GM19324 (cell line): Measurements from ENCODE around the gene COL27A1.

ENCODE experiments used
- ATAC-seq: cut with Tn5 transposase; IDR thresholded peaks from one replicate; pipeline ENCODE4 v1.9.1; 2021; ENCODE audit warnings: mild to moderate bottlenecking, moderate library complexity; ENCODE audit not compliant: unreplicated experiment, low FRiP score

COL27A1 gene

DNA sequence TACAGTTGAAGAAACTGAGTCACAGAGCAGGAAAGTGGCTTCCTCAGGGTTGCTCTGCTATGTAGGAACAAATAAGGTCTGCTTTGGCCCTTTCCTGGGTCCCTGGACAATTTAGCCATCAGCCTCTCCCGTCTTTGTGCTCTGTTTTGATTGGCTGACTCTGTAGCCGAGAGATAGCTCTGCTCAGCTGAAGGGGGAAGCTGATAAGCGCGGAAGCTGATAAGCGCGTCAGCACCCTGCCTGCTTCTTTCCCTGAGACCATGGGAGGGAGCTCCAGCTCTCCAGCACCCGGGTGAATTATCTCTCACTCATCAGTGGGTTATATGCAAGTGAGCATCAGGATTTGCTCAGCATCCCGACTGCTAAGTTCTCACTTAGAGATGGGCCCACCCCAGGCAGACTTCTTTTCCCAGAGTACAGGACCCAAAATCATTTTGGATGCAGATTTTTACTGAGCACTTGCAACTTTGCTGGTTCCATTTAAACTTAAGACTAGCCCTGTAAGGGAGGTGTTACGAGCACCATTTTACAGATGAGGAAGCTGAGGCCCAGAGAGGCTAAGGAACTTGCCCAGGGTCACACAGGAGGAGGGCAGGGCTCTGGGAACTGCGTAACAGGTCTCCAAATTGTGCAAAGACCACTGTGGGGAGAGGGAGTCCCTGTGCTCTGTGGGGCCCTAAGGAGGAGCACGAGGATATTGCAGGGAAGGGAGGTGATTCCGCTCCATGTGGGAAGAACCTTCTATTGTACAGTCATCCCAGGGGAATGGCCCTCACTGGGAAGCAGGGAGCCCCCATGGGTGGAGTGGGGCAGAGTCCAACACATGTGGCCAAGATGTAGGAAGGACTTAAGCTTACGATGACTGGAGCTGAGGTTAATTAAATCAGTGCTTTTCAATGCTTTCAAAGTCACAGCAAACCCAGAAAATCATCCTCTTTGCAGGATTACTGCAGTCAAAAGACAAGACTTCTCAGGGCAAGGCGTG lies 83.8 kb downstream of the COL27A1 start:
- no peak for ATAC-seq

- ATAC-seq, result no peak
These were observed 84.9 kb downstream of the COL27A1 start for GRCh38 chr9:114240216-114240615.

GRCh38 chr9:114240647-114241558 lies 85.6 kb downstream of the COL27A1 start:
- no peak for ATAC-seq

DNA sequence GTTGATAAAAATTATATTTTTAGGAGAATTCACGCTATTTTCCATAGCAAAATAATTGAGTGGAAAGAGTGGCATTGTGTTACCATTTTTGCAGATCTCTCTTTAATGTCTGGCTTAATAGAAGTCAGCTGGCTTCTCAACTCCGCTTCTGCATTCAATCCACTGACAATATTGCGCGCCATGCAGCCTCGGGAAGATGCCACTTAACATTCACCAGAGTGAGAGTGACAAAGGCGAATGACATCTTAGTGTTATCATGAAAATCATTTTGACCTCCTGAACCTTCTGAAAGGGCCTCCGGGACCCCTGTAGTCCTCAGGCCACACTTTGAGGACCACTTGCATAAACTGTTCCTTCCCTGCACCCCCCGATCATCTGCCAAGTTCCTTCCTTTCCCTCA lies 87.5 kb downstream of the COL27A1 start:
- no peak for ATAC-seq

GRCh38 chr9:114243240-114243639 lies 87.9 kb downstream of the COL27A1 start:
- no peak for ATAC-seq

GRCh38 chr9:114244570-114244969 lies 89.2 kb downstream of the COL27A1 start:
- ATAC-seq, result no peak

GRCh38 chr9:114246558-114246957 lies 91.2 kb downstream of the COL27A1 start:
- no peak for ATAC-seq

DNA sequence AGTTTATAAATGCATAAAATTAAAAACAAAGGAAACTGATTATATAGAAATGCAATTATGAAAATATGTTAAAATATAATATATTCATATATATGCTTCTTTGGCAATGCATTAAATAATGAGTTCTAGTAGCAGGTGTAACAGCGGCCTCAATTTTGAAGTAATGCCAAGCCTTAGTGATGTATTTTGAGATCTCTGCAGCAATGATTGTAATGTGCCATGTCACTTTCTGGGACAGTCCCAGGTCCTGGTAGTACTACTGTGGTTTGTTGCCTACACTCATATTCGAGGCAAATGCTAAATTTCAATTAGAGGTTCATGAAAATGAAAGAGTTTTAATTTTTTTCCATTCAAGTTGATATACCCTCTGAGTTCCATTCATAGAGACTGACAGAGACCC lies 91.7 kb downstream of the COL27A1 start:
- no peak for ATAC-seq

DNA sequence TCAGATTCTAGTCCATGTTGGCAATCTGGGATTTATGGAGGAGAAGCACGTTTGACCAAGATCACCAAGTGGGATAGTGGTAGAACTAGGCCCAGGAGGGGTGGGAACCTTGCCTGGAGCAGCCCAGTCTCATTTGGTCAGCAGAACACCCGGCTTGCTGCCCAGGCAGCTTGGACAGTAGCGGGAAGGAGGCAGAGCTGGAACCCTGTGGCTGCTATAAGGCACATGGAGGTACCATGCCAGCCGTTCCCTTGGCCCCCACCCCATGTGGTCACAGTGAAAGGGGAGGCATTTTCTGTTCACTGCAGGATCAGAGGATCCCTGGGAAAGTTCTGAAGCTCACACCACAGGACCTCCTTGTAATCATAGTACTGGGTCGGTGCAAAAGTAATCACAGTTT lies 92.2 kb downstream of the COL27A1 start:
- no peak for ATAC-seq

- no peak for ATAC-seq
These were observed 93.0 kb downstream of the COL27A1 start for GRCh38 chr9:114248299-114248707.

DNA sequence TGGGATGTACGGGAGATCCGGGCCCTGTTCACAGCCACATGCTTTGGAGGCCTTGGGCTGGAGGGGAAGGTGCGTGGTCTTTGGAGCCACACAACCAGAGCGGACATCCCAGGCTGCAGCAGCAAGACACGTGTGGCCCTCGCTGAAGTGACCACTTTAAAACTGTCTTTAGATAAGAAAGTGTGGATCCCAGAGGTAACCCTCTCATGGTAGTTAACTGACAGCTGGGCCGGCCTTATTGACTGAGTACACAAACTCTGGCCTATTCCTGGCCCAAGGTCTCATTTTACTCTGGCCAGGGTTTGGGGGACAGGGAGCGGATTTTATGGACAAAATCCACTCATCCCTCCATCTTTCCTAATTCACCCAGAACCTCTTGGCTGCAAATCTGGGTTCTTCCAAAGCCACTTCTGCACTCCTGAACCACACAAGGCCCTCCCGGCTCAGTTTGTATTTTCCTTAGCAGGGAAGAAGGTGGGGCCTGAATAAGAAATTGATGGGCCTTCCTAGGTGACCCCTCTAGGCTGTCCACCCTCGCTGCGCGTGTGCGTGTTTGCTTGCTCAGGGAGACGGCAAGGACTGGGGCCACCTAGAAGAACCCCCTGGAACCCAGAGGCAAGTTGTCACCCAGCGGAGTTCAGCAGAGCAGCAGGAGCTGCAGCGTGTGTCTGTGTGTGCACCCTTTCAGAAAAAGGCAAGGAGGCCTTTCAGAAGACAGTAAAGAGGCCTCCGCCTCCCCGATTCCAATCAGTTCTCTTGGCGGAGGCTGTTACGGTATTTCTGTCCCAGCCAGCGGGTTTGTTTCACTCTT lies 94.3 kb downstream of the COL27A1 start:
- ATAC-seq, result no peak

- no peak for ATAC-seq
These were observed 94.9 kb downstream of the COL27A1 start for GRCh38 chr9:114250235-114250568.

- ATAC-seq, result no peak
These were observed 95.3 kb downstream of the COL27A1 start for GRCh38 chr9:114250648-114251047.

DNA sequence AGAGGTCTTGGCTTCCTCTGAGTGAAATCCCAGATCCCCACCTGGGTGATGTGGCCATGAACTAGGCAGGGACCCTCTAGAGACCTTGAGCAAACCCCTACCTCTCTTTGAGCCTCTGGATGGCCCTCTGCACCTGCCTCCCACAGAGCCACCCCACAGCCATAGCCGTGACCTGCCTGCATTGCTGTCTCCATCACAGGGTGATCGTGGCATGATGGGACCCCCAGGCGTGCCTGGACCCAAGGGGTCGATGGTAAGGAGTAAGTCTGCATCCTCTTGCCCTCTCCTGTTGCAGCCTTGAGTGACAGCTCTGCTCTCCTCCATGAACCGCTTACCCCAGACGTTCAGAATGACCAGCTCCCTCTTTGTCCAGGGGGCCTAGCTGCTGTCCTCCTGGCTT lies 97.1 kb downstream of the COL27A1 start:
- no peak for ATAC-seq

DNA sequence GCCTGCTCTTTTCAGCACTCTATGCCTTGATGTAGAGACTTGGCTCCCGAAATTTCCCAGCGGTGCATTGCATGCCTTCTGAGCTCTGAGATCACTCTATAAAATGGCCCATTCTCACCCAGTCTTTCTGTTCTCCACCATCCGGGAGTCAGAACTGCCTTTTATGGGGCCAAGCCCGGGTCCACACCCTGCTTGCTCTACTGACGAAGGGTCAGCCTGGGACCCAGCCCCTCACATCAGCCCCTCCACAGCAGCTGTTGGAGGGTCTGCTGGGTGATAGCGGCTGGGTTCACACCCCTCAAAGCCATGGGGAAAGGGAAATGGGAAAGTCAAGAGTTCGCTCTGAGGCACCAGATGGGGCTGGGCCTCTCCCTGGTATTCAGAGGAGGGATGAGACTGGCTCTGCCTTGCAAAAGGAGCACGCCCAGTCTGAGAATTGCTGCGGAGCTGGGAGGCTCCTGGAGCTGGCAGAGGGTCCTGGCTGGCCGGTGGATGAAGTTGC lies 101.5 kb downstream of the COL27A1 start:
- ATAC-seq, result no peak

DNA sequence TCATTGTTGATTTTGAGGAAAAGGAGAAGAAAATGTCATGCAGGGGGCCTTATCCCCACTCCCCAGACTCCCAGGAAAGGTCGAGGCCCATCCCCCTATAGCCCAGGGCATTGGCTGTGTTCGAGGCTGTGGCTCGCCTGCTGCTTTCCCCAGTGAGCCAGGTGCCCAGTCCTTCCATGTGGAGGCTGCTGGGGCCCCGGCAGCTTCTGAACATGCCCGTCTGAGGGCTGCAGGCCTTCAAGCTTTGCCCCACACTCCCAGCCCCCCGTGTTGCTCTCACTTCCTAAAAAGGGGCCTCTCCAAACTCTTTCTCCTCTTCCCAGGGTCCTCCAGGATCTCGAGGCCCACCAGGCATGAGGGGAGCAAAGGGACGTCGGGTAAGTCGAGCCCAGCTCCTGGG lies 102.9 kb downstream of the COL27A1 start:
- no peak for ATAC-seq

DNA sequence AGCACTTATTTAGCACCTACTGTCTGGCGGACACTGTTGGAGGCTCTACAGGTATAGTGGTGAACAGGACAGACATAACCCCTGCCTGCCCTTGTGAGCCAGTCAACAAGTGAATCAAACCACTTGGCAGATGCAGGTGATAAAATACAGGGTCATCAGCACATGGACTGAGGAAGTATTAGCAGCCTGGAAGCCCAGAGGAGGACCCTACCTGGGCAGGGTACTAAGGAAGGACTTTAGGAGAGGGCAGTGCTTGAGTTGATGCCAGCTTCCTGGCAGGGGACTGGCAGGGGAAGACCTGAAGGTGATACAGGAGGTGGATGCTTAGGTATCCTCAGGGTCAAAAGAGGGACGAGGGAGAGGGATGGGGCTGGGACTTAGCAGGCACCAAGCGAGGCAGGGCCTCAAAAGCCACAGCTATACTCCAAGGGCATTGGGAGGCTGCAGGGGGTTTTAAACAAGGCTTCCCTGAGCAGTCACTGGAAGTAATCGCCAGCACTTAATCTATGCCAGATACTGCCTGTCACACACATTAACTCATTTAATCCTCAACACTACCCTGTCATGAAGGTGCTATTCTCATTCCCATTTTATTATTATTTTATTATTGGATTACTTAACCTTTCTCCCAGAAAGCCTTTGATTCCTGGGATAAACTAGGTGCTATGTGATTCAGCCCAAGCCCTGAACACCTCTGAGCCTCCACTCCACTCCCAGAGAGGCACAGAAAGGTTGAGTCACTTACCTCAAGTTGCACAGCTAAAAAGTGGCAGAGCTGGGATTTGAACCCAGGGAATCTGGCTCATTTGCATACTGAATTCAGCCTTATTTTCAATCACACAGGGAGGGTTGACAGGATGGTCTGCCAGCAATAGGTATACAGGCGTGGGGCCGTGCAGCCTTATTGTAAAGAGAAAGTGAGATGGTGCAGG lies 103.8 kb downstream of the COL27A1 start:
- no peak for ATAC-seq

GRCh38 chr9:114259798-114260523 lies 104.6 kb downstream of the COL27A1 start:
- no peak for ATAC-seq

GRCh38 chr9:114261026-114261425 lies 105.7 kb downstream of the COL27A1 start:
- ATAC-seq, result no peak
